GM23248 (cell line): ENCODE results near the gene RSRC1. TPM values are rescaled to one million over a fixed set of nuclear protein-coding genes. Genes with fewer than 3 reads are reported as not detected.
A peak's percentile ranks its signal among the peaks of the same experiment; 100 is the strongest.

ENCODE experiments used
- DNase-seq: peaks from one replicate; pipeline ENCODE4 v3.0.0-alpha.2; 2015
- H2AFZ ChIP-seq: fragments of 200-600 bp; sonication (generic); 2 replicates; pipeline ENCODE4 v1.6.1; 2016; ENCODE audit warnings: antibody characterized with exemption
- H3F3A ChIP-seq: fragments of 200-600 bp; sonication (generic); 2 replicates; pipeline ENCODE4 v1.6.1; 2016; ENCODE audit warnings: mild to moderate bottlenecking, antibody characterized with exemption, mixed run types; ENCODE audit not compliant: insufficient read depth
- H3K27ac ChIP-seq: fragments of 200-600 bp; sonication (generic); 2 replicates; pipeline ENCODE4 v1.5.1; 2016; ENCODE audit warnings: mild to moderate bottlenecking
- H3K27me3 ChIP-seq: fragments of 200-600 bp; sonication (generic); replicated peaks from 2 replicates; pipeline ENCODE4 v1.6.1; 2016; ENCODE audit warnings: mild to moderate bottlenecking; ENCODE audit not compliant: insufficient read depth
- H3K36me3 ChIP-seq: fragments of 200-600 bp; sonication (generic); 2 replicates; pipeline ENCODE4 v1.6.1; 2016; ENCODE audit warnings: low read depth, mild to moderate bottlenecking
- H3K4me1 ChIP-seq: fragments of 200-600 bp; sonication (generic); 2 replicates; pipeline ENCODE4 v1.6.1; 2016; ENCODE audit warnings: mild to moderate bottlenecking; ENCODE audit not compliant: insufficient read depth
- H3K4me2 ChIP-seq: fragments of 200-600 bp; sonication (generic); one replicate; pipeline ENCODE4 v1.6.1; 2016; ENCODE audit warnings: mild to moderate bottlenecking; ENCODE audit not compliant: unreplicated experiment
- H3K4me3 ChIP-seq: fragments of 200-600 bp; sonication (generic); 2 replicates; pipeline ENCODE4 v1.5.1; 2016; ENCODE audit warnings: mild to moderate bottlenecking
- H3K79me2 ChIP-seq: fragments of 200-600 bp; sonication (generic); 2 replicates; pipeline ENCODE4 v1.6.1; 2016; ENCODE audit warnings: mild to moderate bottlenecking; ENCODE audit not compliant: insufficient read depth
- H3K9ac ChIP-seq: fragments of 200-600 bp; sonication (generic); 2 replicates; pipeline ENCODE4 v1.6.1; 2016; ENCODE audit warnings: mild to moderate bottlenecking
- H3K9me2 ChIP-seq: fragments of 200-600 bp; sonication (generic); 2 replicates; pipeline ENCODE4 v1.6.1; 2016; ENCODE audit warnings: mixed run types, mild to moderate bottlenecking, moderate library complexity; ENCODE audit not compliant: insufficient read depth
- H3K9me3 ChIP-seq: fragments of 200-600 bp; sonication (generic); one replicate; pipeline ENCODE4 v1.6.1; 2017; ENCODE audit warnings: low read depth
- H4K20me1 ChIP-seq: fragments of 200-600 bp; sonication (generic); 2 replicates; pipeline ENCODE4 v1.6.0; 2016; ENCODE audit not compliant: insufficient read depth
- EZH2 ChIP-seq: fragments of 200-600 bp; sonication (generic); IDR thresholded peaks from 2 replicates; pipeline ENCODE4 v1.6.1; 2018; ENCODE audit warnings: antibody characterized with exemption, mild to moderate bottlenecking; ENCODE audit not compliant: insufficient read depth, poor library complexity, severe bottlenecking
- EZH2phosphoT487 ChIP-seq: fragments of 200-600 bp; sonication (generic); IDR thresholded peaks from 2 replicates; pipeline ENCODE4 v1.6.1; 2018; ENCODE audit warnings: antibody characterized with exemption, moderate library complexity, mild to moderate bottlenecking, low read depth; ENCODE audit not compliant: insufficient read depth
- WGBS, 2 experiments: methylation state at CpG; one replicate each; pipeline ENCODE4 v1.1.6; 2015 to 2017; ENCODE audit warnings: low lambda C conversion rate in 2 of 2, low coverage in 1 of 2; ENCODE audit errors: missing lambda C conversion rate in 2 of 2; 5-methylcytosine and 5-hydroxymethylcytosine counted together
- in situ Hi-C: fragments of 300-500 bp; cut with MboI; formaldehyde crosslinking; loops from 2 replicates; pipeline ENCODE4 v1.15.0; 2020
- polyA plus RNA-seq: library from polyadenylated mRNA; unstranded; fragments of >200 nt; fragmentation: Nextera tagmentation; extraction: Ambion mirVana; gene quantifications from 2 replicates; pipeline ENCODE4 v1.2.1, GENCODE V29; 2016
- total RNA-seq: library from RNA; depleted of rRNA; stranded (reverse); fragments of >200 nt; shearing (Covaris generic); gene quantifications from 2 replicates; pipeline ENCODE4 v1.2.3, GENCODE V29; 2014

RSRC1 gene
- total and polyA plus RNA-seq, 2 experiments from 2014 or later = 28.5 to 34.6 TPM

DNA sequence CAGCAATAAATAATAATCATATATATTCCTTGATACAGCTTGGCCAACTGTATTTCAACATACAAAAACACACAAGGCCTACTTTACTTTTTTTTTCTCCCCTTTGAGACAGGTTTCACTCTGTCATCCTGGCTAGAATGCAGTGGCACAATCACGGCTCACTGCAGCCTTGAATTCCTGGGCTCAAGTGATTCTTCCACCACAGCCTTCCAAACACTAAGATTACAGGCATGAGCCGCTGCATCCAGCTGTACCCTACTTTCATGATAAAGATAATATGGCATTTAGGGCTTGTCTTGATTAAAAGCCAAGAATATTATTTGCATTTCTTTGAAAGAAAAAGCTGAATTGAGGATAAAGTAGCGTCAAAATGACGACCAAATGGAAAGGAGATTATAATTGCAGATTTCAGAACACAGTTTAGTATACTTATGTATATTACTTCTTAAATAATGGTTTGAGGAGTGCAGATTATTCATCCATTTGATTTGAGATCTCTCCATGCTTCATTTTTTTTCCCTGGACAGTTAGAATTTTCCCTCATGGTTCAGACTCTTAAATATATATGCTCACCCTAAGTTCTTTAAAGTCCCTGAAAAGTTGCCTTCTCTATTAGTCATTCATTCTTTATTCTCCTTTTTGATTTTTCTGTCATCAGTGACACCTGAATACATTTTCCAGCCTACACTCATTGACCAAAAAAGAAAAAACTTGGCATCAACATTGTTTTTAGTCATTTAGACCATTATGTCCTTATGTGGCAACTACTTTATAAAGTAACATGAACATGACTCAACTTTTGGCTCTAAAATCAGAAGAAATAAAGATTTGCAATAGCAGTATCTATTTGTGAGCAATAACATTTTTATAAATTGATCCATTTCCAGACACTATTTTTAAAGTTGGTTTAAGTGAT, 412.6 kb downstream of the RSRC1 start:
- Histone ChIP-seq H3K27ac (no peak overlapping the region), H3F3A (no peaks in the 10 kb centered on the region; the same call in 1 of the 2 replicates), H3K9ac (no peak overlapping the region), H3K4me1 (peaks cover 23% of the 10 kb centered on the region), H3K9me3 (no peaks in the 10 kb centered on the region), H4K20me1 (no peaks in the 10 kb centered on the region), H3K4me3 (no peak overlapping the region), H3K9me2 (no peaks in the 10 kb centered on the region), H3K4me2 (no peak overlapping the region), H3K36me3 (no peaks in the 10 kb centered on the region), H2AFZ (no peak overlapping the region), H3K79me2 (no peaks in the 10 kb centered on the region), H3K27me3 (no peaks in the 10 kb centered on the region)
- DNase-seq = peak; percentile 87
- in situ Hi-C loops = loop anchor here (10.0 kb wide), 1 partner anchor 898 kb away; no protein-coding TSS in a partner anchor
- WGBS, 2 experiments = 90 to 98% methylated on average over 4 of the region's 4 CpGs
- no peak for TF ChIP-seq EZH2
- TF ChIP-seq EZH2phosphoT487 = 0 out of 2 replicates have a peak, but pooled peaks have one; percentile 40

DNA sequence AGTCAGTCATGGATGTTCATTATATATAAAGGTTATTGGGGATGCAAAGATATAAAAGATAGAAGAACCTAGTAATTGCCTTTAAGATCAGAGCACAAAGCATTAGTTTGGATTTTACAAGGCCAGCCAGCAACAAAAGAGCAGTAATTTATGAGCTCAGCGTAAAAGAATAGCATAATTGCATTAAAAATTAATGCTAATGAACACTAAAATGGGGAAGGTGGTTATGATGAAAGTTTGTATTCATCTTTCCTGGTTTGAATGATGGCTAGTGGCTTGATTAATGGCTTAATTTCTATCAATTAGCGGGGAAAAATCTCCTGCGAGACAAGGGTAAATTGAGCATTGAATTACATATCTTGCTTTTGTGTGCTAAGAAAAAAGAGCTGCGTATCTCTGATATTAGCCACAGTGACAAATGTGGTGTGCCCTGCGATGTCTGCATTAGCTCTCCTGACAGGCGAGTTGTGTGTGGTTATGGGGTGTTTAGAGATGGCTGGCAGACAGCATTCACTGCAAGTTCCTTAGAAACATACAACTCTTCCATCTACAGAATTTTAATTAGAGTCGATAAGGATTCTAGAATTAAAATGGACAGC, 418.3 kb downstream of the RSRC1 start:
- Histone ChIP-seq H3K36me3 (no peaks in the 10 kb centered on the region), H3K9ac (no peak overlapping the region), H4K20me1 (no peaks in the 10 kb centered on the region), H3K9me2 (no peaks in the 10 kb centered on the region), H3K4me2 (no peak overlapping the region), H3K9me3 (no peaks in the 10 kb centered on the region), H3K4me3 (no peak overlapping the region), H3K4me1 (peaks cover 1% of the 10 kb centered on the region), H3F3A (no peaks in the 10 kb centered on the region), H2AFZ (no peak overlapping the region), H3K27me3 (no peaks in the 10 kb centered on the region), H3K79me2 (no peaks in the 10 kb centered on the region), H3K27ac (no peak overlapping the region)
- no peak for TF ChIP-seq EZH2phosphoT487
- no peak for TF ChIP-seq EZH2
- WGBS, 2 experiments = 89 to 92% methylated on average over 7 of the region's 7 CpGs
- in situ Hi-C loops = loop anchor here (10.0 to 25.0 kb wide), 2 partner anchors 259 to 903 kb away; no protein-coding TSS in a partner anchor
- no peak for DNase-seq

DNA sequence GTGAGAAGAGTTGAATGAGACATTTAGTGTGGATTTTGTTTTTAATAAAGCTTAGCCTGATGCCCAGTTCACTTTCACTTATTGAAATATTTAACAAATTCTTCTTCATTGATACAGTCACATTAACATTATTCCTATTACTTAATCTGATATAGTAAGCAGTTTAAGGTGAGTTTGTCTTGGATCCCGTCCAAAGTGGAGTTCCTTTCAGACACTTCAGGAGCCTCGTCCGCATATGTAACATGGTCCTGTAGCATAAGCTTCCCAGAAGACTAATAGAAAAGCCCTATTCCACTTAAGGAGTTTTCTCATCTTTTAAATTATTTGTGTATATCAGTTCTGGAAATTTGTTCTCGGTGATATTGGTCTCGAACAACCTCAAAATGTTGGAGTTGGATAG, 421.4 kb downstream of the RSRC1 start:
- Histone ChIP-seq H2AFZ (no peak overlapping the region), H3F3A (no peaks in the 10 kb centered on the region), H3K9me2 (no peaks in the 10 kb centered on the region), H3K4me2 (no peak overlapping the region), H3K9ac (no peak overlapping the region), H3K79me2 (no peaks in the 10 kb centered on the region), H3K9me3 (no peaks in the 10 kb centered on the region), H3K4me1 (peaks cover 5% of the 10 kb centered on the region; the same call in 1 of the 2 replicates), H3K4me3 (no peak overlapping the region), H3K36me3 (no peaks in the 10 kb centered on the region), H3K27ac (no peak overlapping the region), H3K27me3 (no peaks in the 10 kb centered on the region), H4K20me1 (no peaks in the 10 kb centered on the region)
- 95 to 96% methylated on average over 5 of the region's 5 CpGs for WGBS, 2 experiments
- no peak for TF ChIP-seq EZH2phosphoT487
- no peak for TF ChIP-seq EZH2
- in situ Hi-C loops = loop anchor here (25.0 kb wide), 1 partner anchor 256 kb away; no protein-coding TSS in a partner anchor
- no peak for DNase-seq

DNA sequence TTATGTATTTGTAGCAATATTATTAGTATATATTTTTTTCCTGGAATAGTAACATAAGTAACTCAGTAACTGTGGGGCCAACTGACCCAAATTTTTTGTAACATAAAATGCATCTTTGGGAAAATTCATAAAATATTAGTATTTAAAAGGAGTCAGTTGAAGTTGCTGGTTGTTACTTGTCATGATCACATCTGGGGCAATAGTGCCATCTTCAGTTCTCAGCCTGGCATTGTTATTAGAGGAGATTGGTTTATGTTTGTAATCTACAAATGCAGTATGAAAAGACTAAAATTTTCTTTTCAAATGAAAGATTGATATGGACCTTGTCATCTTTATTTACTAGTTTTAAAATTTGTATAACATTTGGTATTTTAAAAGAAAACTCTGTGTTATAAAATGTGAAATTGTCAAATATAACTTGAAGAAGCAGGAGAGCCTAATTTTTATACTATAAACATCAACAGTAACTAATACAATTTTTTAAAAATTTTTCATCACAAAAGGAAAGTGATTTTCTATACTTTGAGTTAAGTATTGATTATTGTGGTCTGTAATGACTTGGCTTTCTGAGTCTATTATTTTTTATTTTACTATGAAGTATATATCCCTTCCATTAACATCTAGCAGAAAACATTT, 422.3 kb downstream of the RSRC1 start:
- Histone ChIP-seq H3K9ac (no peak overlapping the region), H3K9me3 (no peaks in the 10 kb centered on the region), H2AFZ (no peak overlapping the region), H3K9me2 (no peaks in the 10 kb centered on the region), H3K36me3 (no peaks in the 10 kb centered on the region), H3K4me1 (peaks cover 5% of the 10 kb centered on the region; the same call in 1 of the 2 replicates), H3K4me3 (no peak overlapping the region), H4K20me1 (no peaks in the 10 kb centered on the region), H3F3A (no peaks in the 10 kb centered on the region), H3K27ac (no peak overlapping the region), H3K27me3 (no peaks in the 10 kb centered on the region), H3K4me2 (no peak overlapping the region), H3K79me2 (no peaks in the 10 kb centered on the region)
- DNase-seq = peak; percentile 67
- TF ChIP-seq EZH2phosphoT487 (no peak), EZH2 (no peak)
- in situ Hi-C loops = loop anchor here (25.0 kb wide), 1 partner anchor 255 kb away; no protein-coding TSS in a partner anchor
